C4-2B (cell line): ENCODE data around the gene TYMP.

Experiments
- H3K27ac ChIP-seq: fragments of 450-650 bp; 2 replicates; pipeline ENCODE4 v1.5.1; 2017
- ZFX ChIP-seq: fragments of 450-650 bp; IDR thresholded peaks from 2 replicates; pipeline ENCODE4 v1.6.1; 2017
- TF ChIP-seq, protein P1 (sequence below): fragments of 450-650 bp; conservative IDR thresholded peaks from 2 replicates; pipeline ENCODE4 v1.5.1; 2017; ENCODE audit warnings: mild to moderate bottlenecking

TYMP gene

DNA sequence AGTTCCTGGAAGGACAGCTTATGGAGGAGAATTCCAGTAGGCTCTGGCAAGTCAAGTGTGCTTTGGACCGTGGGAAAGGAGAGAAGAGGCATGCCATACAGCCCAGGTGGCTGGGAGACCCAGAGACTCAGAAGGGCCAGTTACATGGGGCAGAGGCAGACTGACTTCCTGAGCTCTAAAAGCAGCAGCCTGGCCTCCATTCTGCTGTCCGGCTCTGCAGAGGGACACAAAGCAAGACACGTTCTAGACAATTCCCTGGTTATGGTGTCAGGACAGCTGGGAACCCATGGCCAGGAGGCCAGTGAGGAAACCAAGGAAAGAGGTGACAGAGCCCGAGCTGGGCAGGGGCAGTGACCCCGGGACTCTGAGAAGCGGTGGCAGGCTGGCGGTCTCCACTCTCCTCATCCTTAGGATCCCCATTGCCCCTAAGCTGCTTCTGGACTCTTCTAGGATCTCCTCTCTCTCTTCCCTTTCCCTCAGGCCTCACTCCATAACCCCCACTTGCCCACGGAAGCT is 45.7 kb upstream of the TYMP start:
- H3K27ac ChIP-seq = no peak overlapping the region

DNA sequence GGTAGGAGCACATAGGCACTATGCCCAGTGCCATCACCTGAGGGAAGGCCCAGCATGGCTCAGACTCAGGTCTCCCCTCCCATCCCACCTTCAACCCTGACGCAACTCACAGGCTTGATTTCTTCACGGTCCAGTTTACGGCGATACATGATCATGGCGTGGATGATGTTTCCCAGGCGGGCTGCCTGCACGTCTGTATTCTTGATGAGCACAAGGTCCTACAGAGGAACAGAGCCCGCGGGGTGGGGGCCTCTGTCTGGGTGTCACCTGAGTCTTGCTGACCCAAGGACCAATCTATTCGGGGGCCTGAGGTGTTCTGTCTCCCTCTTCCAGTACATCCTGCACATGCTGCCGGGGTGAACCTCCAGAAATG is 44.6 kb upstream of the TYMP start:
- no peak overlapping the region for H3K27ac ChIP-seq
- no peak for TF ChIP-seq ZFX
- TF ChIP-seq, protein P1, sequence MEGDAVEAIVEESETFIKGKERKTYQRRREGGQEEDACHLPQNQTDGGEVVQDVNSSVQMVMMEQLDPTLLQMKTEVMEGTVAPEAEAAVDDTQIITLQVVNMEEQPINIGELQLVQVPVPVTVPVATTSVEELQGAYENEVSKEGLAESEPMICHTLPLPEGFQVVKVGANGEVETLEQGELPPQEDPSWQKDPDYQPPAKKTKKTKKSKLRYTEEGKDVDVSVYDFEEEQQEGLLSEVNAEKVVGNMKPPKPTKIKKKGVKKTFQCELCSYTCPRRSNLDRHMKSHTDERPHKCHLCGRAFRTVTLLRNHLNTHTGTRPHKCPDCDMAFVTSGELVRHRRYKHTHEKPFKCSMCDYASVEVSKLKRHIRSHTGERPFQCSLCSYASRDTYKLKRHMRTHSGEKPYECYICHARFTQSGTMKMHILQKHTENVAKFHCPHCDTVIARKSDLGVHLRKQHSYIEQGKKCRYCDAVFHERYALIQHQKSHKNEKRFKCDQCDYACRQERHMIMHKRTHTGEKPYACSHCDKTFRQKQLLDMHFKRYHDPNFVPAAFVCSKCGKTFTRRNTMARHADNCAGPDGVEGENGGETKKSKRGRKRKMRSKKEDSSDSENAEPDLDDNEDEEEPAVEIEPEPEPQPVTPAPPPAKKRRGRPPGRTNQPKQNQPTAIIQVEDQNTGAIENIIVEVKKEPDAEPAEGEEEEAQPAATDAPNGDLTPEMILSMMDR = no peak

More for the DNA sequence above, 45.7 kb upstream of the TYMP start:
- TF ChIP-seq ZFX = no peak
- TF ChIP-seq, protein P1 = no peak

DNA sequence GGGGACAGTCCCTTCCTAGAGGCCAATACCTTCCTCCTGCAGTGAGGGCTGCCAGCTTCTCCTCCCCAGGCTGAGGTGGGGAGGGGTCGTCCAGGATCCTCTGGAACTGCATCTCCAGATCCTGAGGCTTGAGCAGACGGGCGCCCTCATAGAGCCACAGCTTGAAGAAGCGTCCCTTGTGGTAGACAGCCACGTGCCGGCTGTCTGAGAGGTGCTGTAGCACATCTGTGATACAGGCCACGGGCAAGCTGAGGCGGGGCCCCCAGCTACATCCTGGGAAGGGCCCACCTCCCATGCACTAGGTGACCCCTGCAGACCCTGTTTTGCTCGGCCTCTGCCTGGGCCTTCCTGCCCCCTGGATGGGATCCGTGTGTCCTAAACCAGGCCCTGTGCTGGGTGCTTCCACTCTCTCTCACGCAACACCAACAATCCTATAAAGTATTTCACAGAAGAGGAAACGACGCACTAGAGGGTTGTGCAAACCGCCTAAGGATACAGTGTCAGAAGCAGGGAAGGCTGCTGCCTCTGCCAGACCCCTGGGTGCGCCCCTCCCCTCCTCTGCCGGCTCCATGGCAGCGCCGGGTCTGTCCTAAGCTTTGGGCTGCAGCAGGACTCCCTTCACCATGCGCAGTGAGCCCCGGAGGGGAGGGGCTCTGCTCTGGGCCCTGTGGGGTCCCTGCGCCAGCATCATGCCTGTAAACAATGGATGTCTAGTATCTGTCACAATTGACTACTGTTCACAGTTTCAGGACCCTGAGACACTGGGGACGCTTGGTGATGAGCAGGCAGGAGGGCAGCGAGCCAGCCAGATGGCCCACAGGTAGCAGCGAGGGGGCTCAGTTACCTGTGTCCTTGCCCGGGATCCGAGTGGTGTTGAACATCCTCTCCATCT is 43.9 kb upstream of the TYMP start:
- TF ChIP-seq, protein P1 = no peak
- no peak for TF ChIP-seq ZFX
- H3K27ac ChIP-seq = no peak overlapping the region

DNA sequence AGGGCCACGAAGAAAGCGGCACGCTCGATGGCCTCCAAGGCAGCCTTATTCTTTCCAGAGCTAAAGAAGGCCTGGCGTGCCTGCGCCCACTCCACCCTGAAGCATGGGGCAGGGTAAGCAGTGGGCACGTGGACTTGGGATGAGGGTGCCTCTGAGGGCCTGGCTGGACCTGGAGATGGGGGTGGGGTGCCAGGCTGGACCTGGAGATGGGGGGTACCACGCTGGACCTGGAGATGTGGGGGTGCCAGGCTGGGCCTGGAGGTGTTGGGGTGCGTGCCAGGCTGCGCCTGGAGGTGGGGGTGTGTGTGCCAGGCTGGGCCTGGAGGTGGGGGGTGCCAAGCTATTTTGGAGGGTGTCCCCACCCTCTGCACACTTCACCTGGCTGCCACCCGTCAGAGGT is 43.2 kb upstream of the TYMP start:
- TF ChIP-seq ZFX = no peak
- TF ChIP-seq, protein P1 = no peak
- H3K27ac ChIP-seq = no peak overlapping the region

DNA sequence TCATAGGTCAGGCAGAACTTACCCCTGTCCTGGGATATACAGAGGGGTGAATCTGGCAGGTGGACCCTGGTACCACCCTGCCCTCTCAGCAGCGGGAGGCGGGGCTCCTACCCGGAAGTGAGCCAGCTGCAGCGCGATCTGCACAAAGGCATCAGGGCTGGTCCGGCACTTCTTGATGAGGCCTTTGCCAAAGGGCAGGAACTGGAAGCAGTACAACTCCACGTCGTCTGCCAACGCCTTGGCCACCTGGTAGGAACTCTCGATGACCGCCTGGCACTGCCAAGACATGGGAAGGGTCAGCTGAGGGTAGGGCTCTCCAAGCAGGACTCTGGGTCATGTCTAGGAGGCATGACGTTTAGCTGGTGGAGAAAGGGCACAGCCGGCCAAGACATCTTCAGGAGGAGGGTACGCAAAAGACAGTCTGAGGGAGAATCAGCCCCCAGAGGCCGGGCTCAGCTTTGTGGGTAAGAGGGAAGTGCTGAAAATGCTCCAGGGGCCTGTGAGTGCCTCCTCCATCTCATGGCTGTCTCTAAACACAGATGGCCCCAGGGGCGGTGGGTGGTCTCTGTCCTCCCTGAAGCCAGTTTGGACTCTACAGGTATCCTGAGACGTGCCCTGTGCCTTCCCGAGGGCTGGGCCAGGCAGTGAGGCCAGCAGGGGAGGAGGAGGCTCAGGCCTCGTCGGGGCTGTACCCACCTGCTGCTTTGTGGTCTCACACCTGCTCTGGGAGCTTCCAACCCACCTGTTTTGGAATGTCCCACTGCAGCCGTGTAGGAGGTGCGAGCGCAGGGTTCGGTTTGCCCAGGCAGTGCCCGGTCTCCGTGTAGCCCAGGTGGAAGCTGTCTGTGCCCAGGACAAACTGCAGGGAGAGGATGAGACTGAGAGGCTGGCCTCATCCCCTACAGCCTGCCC is 41.7 kb upstream of the TYMP start:
- TF ChIP-seq, protein P1 = no peak
- TF ChIP-seq ZFX = no peak
- no peak overlapping the region for H3K27ac ChIP-seq

DNA sequence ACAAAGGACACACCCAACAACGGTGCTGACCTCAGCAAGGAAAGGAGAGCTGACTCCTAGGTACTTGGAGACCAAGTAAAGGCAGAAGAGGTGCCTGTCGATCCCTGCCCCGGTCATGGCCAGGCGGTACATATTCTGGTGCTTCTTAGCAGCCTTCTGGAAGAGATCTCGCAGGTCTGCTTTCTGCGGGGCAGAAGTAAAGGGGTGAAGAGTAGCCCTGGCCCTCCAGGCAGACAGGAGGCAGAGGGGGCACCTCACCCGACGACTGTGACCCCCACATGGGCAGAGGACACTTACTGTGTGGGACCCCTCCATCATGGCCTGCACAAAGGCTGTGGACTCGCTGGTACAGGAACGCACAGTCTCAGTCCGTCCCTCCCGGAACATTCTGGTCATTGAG is 41.0 kb upstream of the TYMP start:
- TF ChIP-seq, protein P1 = no peak
- no peak for TF ChIP-seq ZFX
- H3K27ac ChIP-seq = no peak overlapping the region
